Nephron progenitor cell (in vitro differentiated cells): Measurements from ENCODE around the gene LIPG.

Source experiments
- DNase-seq: peaks from one replicate; pipeline ENCODE4 v3.0.0; 2021
- H3K27ac Mint-ChIP-seq: 2 replicates; pipeline ENCODE4 v1.8.0; 2021; ENCODE audit warnings: mild to moderate bottlenecking, moderate library complexity, mixed read lengths
- H3K27me3 Mint-ChIP-seq: 2 replicates; pipeline ENCODE4 v1.8.0; 2021; ENCODE audit warnings: mild to moderate bottlenecking, low read depth, mixed read lengths; ENCODE audit not compliant: poor library complexity
- H3K36me3 Mint-ChIP-seq: 2 replicates; pipeline ENCODE4 v1.8.0; 2021; ENCODE audit warnings: low read depth, mixed read lengths
- H3K4me1 Mint-ChIP-seq: 2 replicates; pipeline ENCODE4 v1.8.0; 2021; ENCODE audit warnings: mixed read lengths
- H3K4me3 Mint-ChIP-seq: 2 replicates; pipeline ENCODE4 v1.8.0; 2021; ENCODE audit warnings: mild to moderate bottlenecking, moderate library complexity, mixed read lengths
- H3K9me3 Mint-ChIP-seq: 2 replicates; pipeline ENCODE4 v1.8.0; 2021; ENCODE audit warnings: mild to moderate bottlenecking, moderate library complexity, mixed read lengths
- CTCF ChIP-seq: fragments of 200-600 bp; sonication (generic); IDR thresholded peaks from 2 replicates; pipeline ENCODE4 v1.5.0; 2021; ENCODE audit warnings: antibody characterized with exemption

The LIPG gene

GRCh38 chr18:49617865-49618264, 56.0 kb downstream of the LIPG start:
- Mint-ChIP-seq H3K27me3 (peaks cover 8% of the 10 kb centered on the region), H3K4me1 (peaks cover 58% of the 10 kb centered on the region), H3K36me3 (no peaks in the 10 kb centered on the region), H3K27ac (peak overlapping the region; percentile 57), H3K4me3 (no peak overlapping the region), H3K9me3 (no peaks in the 10 kb centered on the region)
- TF ChIP-seq CTCF, result no peak
- DNase-seq, result no peak

- Mint-ChIP-seq H3K4me3 (no peak overlapping the region), H3K4me1 (peaks cover 52% of the 10 kb centered on the region), H3K9me3 (no peaks in the 10 kb centered on the region), H3K27me3 (peaks cover 8% of the 10 kb centered on the region), H3K27ac (peak overlapping the region; percentile 56), H3K36me3 (no peaks in the 10 kb centered on the region)
- peak; percentile 18 for DNase-seq
- TF ChIP-seq CTCF, result no peak
These were observed 57.2 kb downstream of the LIPG start for GRCh38 chr18:49618742-49619681.

- no peak overlapping the region for H3K27ac Mint-ChIP-seq
- no peaks in the 10 kb centered on the region for H3K9me3 Mint-ChIP-seq
- H3K27me3 Mint-ChIP-seq, result peaks cover 8% of the 10 kb centered on the region
- no peak for TF ChIP-seq CTCF
- no peaks in the 10 kb centered on the region for H3K36me3 Mint-ChIP-seq
- no peak for DNase-seq
- H3K4me1 Mint-ChIP-seq, result peaks cover 55% of the 10 kb centered on the region
- H3K4me3 Mint-ChIP-seq, result no peak overlapping the region
These were observed 57.9 kb downstream of the LIPG start for GRCh38 chr18:49619801-49620200.

GRCh38 chr18:49621301-49621700, 59.4 kb downstream of the LIPG start:
- H3K27ac Mint-ChIP-seq, result peak overlapping the region; percentile 21
- no peaks in the 10 kb centered on the region for H3K9me3 Mint-ChIP-seq
- H3K4me1 Mint-ChIP-seq, result peaks cover 70% of the 10 kb centered on the region
- peaks cover 3% of the 10 kb centered on the region for H3K27me3 Mint-ChIP-seq
- TF ChIP-seq CTCF, result no peak
- no peaks in the 10 kb centered on the region for H3K36me3 Mint-ChIP-seq
- H3K4me3 Mint-ChIP-seq, result no peak overlapping the region
- DNase-seq, result no peak

- TF ChIP-seq CTCF, result no peak
- Mint-ChIP-seq H3K9me3 (no peaks in the 10 kb centered on the region), H3K4me3 (no peak overlapping the region), H3K36me3 (no peaks in the 10 kb centered on the region), H3K27me3 (peaks cover 3% of the 10 kb centered on the region), H3K27ac (peak overlapping the region; percentile 21), H3K4me1 (peaks cover 71% of the 10 kb centered on the region)
- DNase-seq, result no peak
These were observed 60.0 kb downstream of the LIPG start for GRCh38 chr18:49621717-49622351.
